ENCODE results near the gene IFITM5. TPM values are rescaled to one million over a fixed set of nuclear protein-coding genes. Genes with fewer than 3 reads are reported as not detected.

The IFITM5 gene
- total and polyA plus RNA-seq, 2 experiments from 2014 or later = not detected

- no peak for TF ChIP-seq EZH2phosphoT487 (IDR thresholded peaks at IDR 0.05; ENCODE audit: low read depth, severe bottlenecking, unreplicated experiment)
- no peak for TF ChIP-seq CTCF (IDR thresholded peaks at IDR 0.05; ENCODE audit: poor library complexity)
- TF ChIP-seq EZH2 (IDR thresholded peaks at IDR 0.05; ENCODE audit: borderline replicate concordance) = no peak
- no peaks in the 10 kb centered on the region for H3K79me2 ChIP-seq
- no peak overlapping the region for H2AFZ ChIP-seq
- H3K4me3 ChIP-seq = no peak overlapping the region
- no peaks in the 10 kb centered on the region for H3K27me3 ChIP-seq
- no peaks in the 10 kb centered on the region for H3K9me2 ChIP-seq (replicated peaks; ENCODE audit: insufficient read depth)
- no peaks in the 10 kb centered on the region for H3K36me3 ChIP-seq (replicated peaks; ENCODE audit: insufficient read depth, low read depth)
- H3K27ac ChIP-seq = no peak overlapping the region
- no peak for DNase-seq (ENCODE audit: low spot score)
- no peaks in the 10 kb centered on the region for H3K9me3 ChIP-seq (ENCODE audit: low read depth)
- no peak overlapping the region for H3K4me2 ChIP-seq
- H4K20me1 ChIP-seq (ENCODE audit: insufficient read depth, poor library complexity, severe bottlenecking) = no peaks in the 10 kb centered on the region
- WGBS (ENCODE audit: low lambda C conversion rate, missing lambda C conversion rate) = 86% methylated on average over 13 of the region's 13 CpGs
- peaks cover 3% of the 10 kb centered on the region for H3K4me1 ChIP-seq (ENCODE audit: insufficient read depth)
Observed at GRCh38 chr11:297051-297585, 2.2 kb downstream of the IFITM5 start.

- no peaks in the 10 kb centered on the region for H3K9me3 ChIP-seq (ENCODE audit: low read depth)
- H3K27me3 ChIP-seq = no peaks in the 10 kb centered on the region
- H3K79me2 ChIP-seq = no peaks in the 10 kb centered on the region
- 93% methylated on average over 35 of the region's 35 CpGs for WGBS (ENCODE audit: low lambda C conversion rate, missing lambda C conversion rate)
- no peaks in the 10 kb centered on the region for H3K36me3 ChIP-seq (replicated peaks; ENCODE audit: insufficient read depth, low read depth)
- H3K27ac ChIP-seq = no peak overlapping the region
- no peak overlapping the region for H3K4me2 ChIP-seq
- H3K4me1 ChIP-seq (ENCODE audit: insufficient read depth) = peaks cover 3% of the 10 kb centered on the region
- no peaks in the 10 kb centered on the region for H4K20me1 ChIP-seq (ENCODE audit: insufficient read depth, poor library complexity, severe bottlenecking)
- H3K9me2 ChIP-seq (replicated peaks; ENCODE audit: insufficient read depth) = no peaks in the 10 kb centered on the region
- no peak overlapping the region for H2AFZ ChIP-seq
- no peak for DNase-seq (ENCODE audit: low spot score)
- H3K4me3 ChIP-seq = no peak overlapping the region
- TF ChIP-seq CTCF (IDR thresholded peaks at IDR 0.05; ENCODE audit: poor library complexity) (no peak), EZH2phosphoT487 (IDR thresholded peaks at IDR 0.05; ENCODE audit: low read depth, severe bottlenecking, unreplicated experiment) (no peak), EZH2 (IDR thresholded peaks at IDR 0.05; ENCODE audit: borderline replicate concordance) (no peak)
Observed at GRCh38 chr11:296171-297050, 2.9 kb downstream of the IFITM5 start.

- Histone ChIP-seq H3K4me2 (no peak overlapping the region), H3K9me2 (replicated peaks; ENCODE audit: insufficient read depth) (no peaks in the 10 kb centered on the region), H3K27me3 (no peaks in the 10 kb centered on the region), H2AFZ (no peak overlapping the region), H3K79me2 (no peaks in the 10 kb centered on the region), H3K36me3 (replicated peaks; ENCODE audit: insufficient read depth, low read depth) (no peaks in the 10 kb centered on the region), H3K4me3 (no peak overlapping the region), H3K4me1 (ENCODE audit: insufficient read depth) (peaks cover 4% of the 10 kb centered on the region), H3K27ac (no peak overlapping the region), H3K9me3 (ENCODE audit: low read depth) (no peaks in the 10 kb centered on the region), H4K20me1 (ENCODE audit: insufficient read depth, poor library complexity, severe bottlenecking) (no peaks in the 10 kb centered on the region)
- 79% methylated on average over 26 of the region's 26 CpGs for WGBS (ENCODE audit: low lambda C conversion rate, missing lambda C conversion rate)
- DNase-seq (ENCODE audit: low spot score) = no peak
- no peak for TF ChIP-seq CTCF (IDR thresholded peaks at IDR 0.05; ENCODE audit: poor library complexity)
- TF ChIP-seq EZH2 (IDR thresholded peaks at IDR 0.05; ENCODE audit: borderline replicate concordance) = no peak
- no peak for TF ChIP-seq EZH2phosphoT487 (IDR thresholded peaks at IDR 0.05; ENCODE audit: low read depth, severe bottlenecking, unreplicated experiment)
Observed at GRCh38 chr11:295351-296170, 3.8 kb downstream of the IFITM5 start.
